Right lobe of liver (tissue), 6 donors: ENCODE data around the gene CKS2. TPM values are rescaled to one million over a fixed set of nuclear protein-coding genes. Genes with fewer than 3 reads are reported as not detected.
"Not testable (repeated sequence)": the region's sequence is repeated elsewhere in the genome, so short reads cannot be mapped to it uniquely, and the experiment has no call there.

Experiments
- ATAC-seq, 4 donors: fragments of 200-7000 bp; cut with Tn5 transposase; one replicate each; pipeline ENCODE4 v1.9.1; 2020; ENCODE audit warnings: mild to moderate bottlenecking in 4 of 4, moderate library complexity in 4 of 4
- DNase-seq, 3 donors: peaks; one replicate each; pipeline ENCODE4 v3.0.0-alpha.2; 2020
- H3K27ac ChIP-seq, 3 donors: fragments of 200-600 bp; one replicate each; pipeline ENCODE4 v1.8.0; 2022
- H3K27me3 ChIP-seq, 2 donors: fragments of 200-600 bp; one replicate each; pipeline ENCODE4 v1.8.0; 2022
- H3K36me3 ChIP-seq, 4 donors: fragments of 200-600 bp; sonication (generic) in 1 of 4; one replicate each; pipeline versions ENCODE4 v1.5.1 to v1.8.0; 2017 to 2022; ENCODE audit warnings: control low read depth in 1 of 4
- H3K4me1 ChIP-seq, 4 donors: fragments of 200-600 bp; sonication (generic) in 1 of 4; one replicate each; pipeline versions ENCODE4 v1.5.1 to v1.8.0; 2017 to 2022; ENCODE audit warnings: control low read depth in 1 of 4
- H3K4me3 ChIP-seq, 3 donors: fragments of 200-600 bp; one replicate each; pipeline ENCODE4 v1.8.0; 2022
- H3K9me3 ChIP-seq, 4 donors: fragments of 200-600 bp; sonication (generic) in 1 of 4; one replicate each; pipeline versions ENCODE4 v1.5.1 to v1.8.0; 2017 to 2022; ENCODE audit warnings: control low read depth in 1 of 4
- POLR2A ChIP-seq: fragments of 450-650 bp; IDR thresholded peaks from one replicate; pipeline ENCODE4 v1.6.1; 2017; ENCODE audit warnings: antibody characterized with exemption, mild to moderate bottlenecking
- WGBS: methylation state at CpG from one replicate; pipeline ENCODE4 v1.1.6; 2018; ENCODE audit warnings: low coverage, low lambda C conversion rate; ENCODE audit not compliant: insufficient coverage; ENCODE audit errors: missing lambda C conversion rate; 5-methylcytosine and 5-hydroxymethylcytosine counted together
- intact Hi-C, 2 donors: fragments of 100-400 bp; cut with DNase I; formaldehyde crosslinking; loops; one replicate each; pipeline versions ENCODE4 v1.11.2 to v1.14.1; 2022
- total RNA-seq, 6 experiments: library from RNA; depleted of rRNA in 2 of 6; stranded (reverse); fragments of >200 nt in 2 of 6; fragmentation: NEBNext Ultra II Directional in 3 of 6; extraction: Animal tissue kit (Norgen Biotek cat#: 25700) in 3 of 6; gene quantifications; one replicate each; pipeline versions ENCODE4 v1.1.0 to v1.2.4, GENCODE V29; 2016 to 2023
- TF ChIP-seq, protein P1 (sequence below), 4 donors: fragments of 200-600 bp in 3 of 4; fragments of 450-650 bp in 1 of 4; IDR thresholded peaks; one replicate each; pipeline versions ENCODE4 v1.5.1 to v1.8.0; 2016 to 2022; ENCODE audit warnings: antibody characterized with exemption in 4 of 4, mild to moderate bottlenecking in 2 of 4
- donor health status: DM: no; HTN: yes; CAD: no.
- donor health status: DM: no; HTN: no; CAD: no.
- donor health status: DM: no; HTN: no; CAD: no.
- donor health status: DM: no; HTN: yes; CAD: no.
- donor health status: DM: no; HTN: yes; CAD: no.

Gene CKS2
- total RNA-seq, 6 experiments from 2014 or later = 4.4 to 27.2 (median 9.1) TPM

DNA sequence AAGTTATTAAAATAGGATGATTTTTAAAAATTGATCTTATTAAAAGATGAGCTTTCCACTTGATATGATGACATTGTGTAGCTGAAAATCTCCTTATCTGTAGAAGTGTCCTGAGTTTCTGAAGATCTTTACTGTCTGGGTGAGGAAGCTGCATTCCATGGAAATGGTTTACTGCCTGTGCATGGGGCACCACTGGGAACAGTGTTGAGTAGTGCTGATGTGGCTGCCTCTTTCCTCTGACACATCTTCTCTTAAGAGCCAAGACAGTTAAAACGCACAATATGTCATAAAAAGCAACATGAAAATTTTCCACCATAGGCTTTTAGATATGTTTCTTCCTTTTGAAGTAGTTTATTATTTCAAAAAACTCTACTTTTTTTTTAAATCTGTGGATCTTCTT lies 32.0 kb downstream of the CKS2 start:
- 80% methylated on average over 1 of the region's 1 CpG for WGBS
- intact Hi-C loops = no loop called here

DNA sequence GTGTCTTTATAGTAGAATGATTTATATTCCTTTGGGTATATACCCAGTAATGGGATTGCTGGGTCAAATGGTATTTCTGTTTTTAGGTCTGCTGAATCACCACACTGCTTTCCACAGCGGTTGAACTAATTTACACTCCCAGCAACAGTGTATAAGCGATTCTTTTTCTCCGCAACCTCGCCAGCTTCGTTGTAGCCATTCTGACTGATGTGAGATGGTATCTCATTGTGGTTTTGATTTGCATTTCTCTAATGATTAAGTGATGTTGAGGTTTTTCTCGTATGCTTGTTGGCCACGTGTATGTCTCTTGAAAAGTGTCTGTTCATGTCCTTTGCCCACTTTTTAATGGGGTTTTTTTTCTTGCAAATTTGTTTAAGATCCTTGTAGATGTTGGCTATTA lies 32.8 kb downstream of the CKS2 start:
- intact Hi-C loops, DNase-seq, ATAC-seq, H3K4me1 ChIP-seq, H3K27ac ChIP-seq, H3K27me3 ChIP-seq, H3K4me3 ChIP-seq, H3K9me3 ChIP-seq: not testable (repeated sequence)
- 94% methylated on average over 7 of the region's 7 CpGs for WGBS
- H3K36me3 ChIP-seq = peaks cover 0 to 77% (median 27%) of the 10 kb centered on the region in 4 donors

More for the DNA sequence above, 32.0 kb downstream of the CKS2 start:
- H3K27me3 ChIP-seq = no peaks in the 10 kb centered on the region
- H3K4me3 ChIP-seq = no peak overlapping the region
- ATAC-seq (no peak), DNase-seq (no peak)
- TF ChIP-seq POLR2A = no peak
- TF ChIP-seq, protein P1, sequence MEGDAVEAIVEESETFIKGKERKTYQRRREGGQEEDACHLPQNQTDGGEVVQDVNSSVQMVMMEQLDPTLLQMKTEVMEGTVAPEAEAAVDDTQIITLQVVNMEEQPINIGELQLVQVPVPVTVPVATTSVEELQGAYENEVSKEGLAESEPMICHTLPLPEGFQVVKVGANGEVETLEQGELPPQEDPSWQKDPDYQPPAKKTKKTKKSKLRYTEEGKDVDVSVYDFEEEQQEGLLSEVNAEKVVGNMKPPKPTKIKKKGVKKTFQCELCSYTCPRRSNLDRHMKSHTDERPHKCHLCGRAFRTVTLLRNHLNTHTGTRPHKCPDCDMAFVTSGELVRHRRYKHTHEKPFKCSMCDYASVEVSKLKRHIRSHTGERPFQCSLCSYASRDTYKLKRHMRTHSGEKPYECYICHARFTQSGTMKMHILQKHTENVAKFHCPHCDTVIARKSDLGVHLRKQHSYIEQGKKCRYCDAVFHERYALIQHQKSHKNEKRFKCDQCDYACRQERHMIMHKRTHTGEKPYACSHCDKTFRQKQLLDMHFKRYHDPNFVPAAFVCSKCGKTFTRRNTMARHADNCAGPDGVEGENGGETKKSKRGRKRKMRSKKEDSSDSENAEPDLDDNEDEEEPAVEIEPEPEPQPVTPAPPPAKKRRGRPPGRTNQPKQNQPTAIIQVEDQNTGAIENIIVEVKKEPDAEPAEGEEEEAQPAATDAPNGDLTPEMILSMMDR (IDR thresholded peaks at IDR 0.05) = no peak
- H3K4me1 ChIP-seq = no peaks in the 10 kb centered on the region
- H3K9me3 ChIP-seq = no peaks in the 10 kb centered on the region
- H3K27ac ChIP-seq = no peak overlapping the region
- H3K36me3 ChIP-seq = peaks cover 0 to 77% (median 23%) of the 10 kb centered on the region in 4 donors

DNA sequence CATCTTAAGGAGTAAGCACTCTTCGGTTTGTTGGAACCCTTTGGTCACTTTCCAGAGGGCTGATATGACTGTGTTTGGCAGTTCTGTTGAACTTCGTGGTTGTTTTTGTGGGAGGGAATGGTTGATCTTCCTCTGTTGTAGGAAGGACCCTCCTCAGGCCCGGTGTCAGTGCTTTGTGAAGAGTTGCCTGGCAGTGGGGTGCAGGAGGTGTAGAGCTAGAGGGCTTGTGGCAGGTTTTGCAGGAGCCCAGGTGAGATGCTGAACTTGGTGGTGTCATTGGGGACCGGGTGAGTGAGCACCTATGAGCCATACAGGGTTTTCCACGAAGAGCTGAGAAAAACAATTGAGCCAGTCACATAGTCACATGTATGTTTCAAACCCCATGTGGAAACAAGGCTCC lies 34.5 kb downstream of the CKS2 start:
- DNase-seq (no peak), ATAC-seq (no peak)
- intact Hi-C loops = no loop called here
- WGBS = 90% methylated on average over 3 of the region's 5 CpGs
- Histone ChIP-seq H3K4me1 (peaks cover 0 to 5% (median 2%) of the 10 kb centered on the region in 4 donors), H3K27me3 (no peaks in the 10 kb centered on the region), H3K27ac (no peak overlapping the region), H3K9me3 (no peaks in the 10 kb centered on the region), H3K4me3 (no peak overlapping the region), H3K36me3 (peaks cover 7 to 74% (median 32%) of the 10 kb centered on the region in 4 donors)
- TF ChIP-seq, protein P1 (IDR thresholded peaks at IDR 0.05) = no peak
- no peak for TF ChIP-seq POLR2A

DNA sequence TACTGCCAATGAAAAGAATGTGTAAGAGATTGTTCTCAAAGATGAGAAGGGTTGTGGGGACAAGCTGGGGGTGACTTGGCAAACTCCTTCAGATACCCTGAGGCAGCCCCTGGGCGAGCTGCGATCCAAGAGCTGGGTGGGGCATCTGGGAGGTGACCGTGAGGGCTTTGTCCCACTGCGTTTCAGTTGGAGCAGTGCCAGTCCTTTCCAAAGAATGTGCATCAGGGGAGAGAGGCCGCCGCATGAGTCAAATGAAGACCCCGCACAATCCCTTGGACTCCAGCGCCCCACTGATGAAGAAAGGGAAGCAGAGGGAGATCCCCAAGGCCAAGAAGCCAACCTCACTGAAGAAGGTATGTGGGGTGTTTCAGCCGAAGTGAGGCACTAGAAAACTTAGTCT lies 35.7 kb downstream of the CKS2 start:
- intact Hi-C loops = no loop called here
- H3K27ac ChIP-seq = no peak overlapping the region
- H3K36me3 ChIP-seq = peaks cover 8 to 62% (median 29%) of the 10 kb centered on the region in 4 donors
- ATAC-seq (no peak), DNase-seq (no peak)
- TF ChIP-seq, protein P1 (IDR thresholded peaks at IDR 0.05) = no peak
- TF ChIP-seq POLR2A = no peak
- no peaks in the 10 kb centered on the region for H3K27me3 ChIP-seq
- H3K4me1 ChIP-seq = peaks cover 0 to 15% (median 7%) of the 10 kb centered on the region in 4 donors
- H3K4me3 ChIP-seq = no peak overlapping the region
- H3K9me3 ChIP-seq = no peaks in the 10 kb centered on the region
- WGBS = 80% methylated on average over 8 of the region's 9 CpGs

DNA sequence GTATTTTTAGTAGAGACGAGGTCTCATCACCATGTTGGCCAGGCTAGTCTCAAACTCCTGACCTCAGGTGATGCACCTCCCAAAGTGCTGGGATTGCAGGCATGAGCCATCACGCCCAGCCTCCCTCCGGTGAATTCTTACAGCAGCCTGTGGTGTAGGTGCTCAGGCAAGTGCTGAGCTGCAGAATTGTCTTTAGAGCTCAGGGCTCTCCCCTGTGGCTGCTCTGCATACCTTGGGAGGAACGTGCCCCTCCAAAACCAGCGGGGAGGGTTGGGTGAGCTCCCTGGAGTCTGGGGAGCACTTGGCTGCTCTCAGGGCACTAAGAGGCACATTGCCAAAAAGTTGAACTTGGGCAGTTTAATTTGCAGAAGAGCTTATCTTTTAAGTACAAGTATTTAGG lies 36.7 kb downstream of the CKS2 start:
- no peak for TF ChIP-seq POLR2A
- TF ChIP-seq, protein P1 (IDR thresholded peaks at IDR 0.05) = no peak
- intact Hi-C loops = no loop called here
- Histone ChIP-seq H3K9me3 (no peaks in the 10 kb centered on the region), H3K4me3 (no peak overlapping the region), H3K4me1 (peaks cover 0 to 25% (median 14%) of the 10 kb centered on the region in 4 donors), H3K27me3 (no peaks in the 10 kb centered on the region), H3K27ac (no peak overlapping the region), H3K36me3 (peaks cover 8 to 54% (median 28%) of the 10 kb centered on the region in 4 donors)
- ATAC-seq = no peak
- 87% methylated on average over 3 of the region's 5 CpGs for WGBS
- DNase-seq = no peak
